Keratinocyte (primary cell): ENCODE data around the gene TMEM208.

ENCODE experiments used
- CTCF ChIP-seq, 3 experiments: IDR thresholded peaks in 1 of 3; conservative IDR thresholded peaks in 1 of 3; optimal IDR thresholded peaks in 1 of 3; 2 replicates in 2 of 3; 3 replicates in 1 of 3; pipeline versions ENCODE3 to v1.5.1; 2011; ENCODE audit warnings: low read length in 3 of 3, mild to moderate bottlenecking in 3 of 3, moderate library complexity in 2 of 3, control low read depth in 1 of 3, inconsistent platforms in 1 of 3; ENCODE audit not compliant: insufficient read depth in 2 of 3; ENCODE audit errors: extremely low read depth in 1 of 3
- EZH2 ChIP-seq: IDR thresholded peaks from one replicate; pipeline ENCODE4 v1.6.1; 2012; ENCODE audit warnings: inconsistent platforms, mild to moderate bottlenecking, low read length, moderate library complexity

DNA sequence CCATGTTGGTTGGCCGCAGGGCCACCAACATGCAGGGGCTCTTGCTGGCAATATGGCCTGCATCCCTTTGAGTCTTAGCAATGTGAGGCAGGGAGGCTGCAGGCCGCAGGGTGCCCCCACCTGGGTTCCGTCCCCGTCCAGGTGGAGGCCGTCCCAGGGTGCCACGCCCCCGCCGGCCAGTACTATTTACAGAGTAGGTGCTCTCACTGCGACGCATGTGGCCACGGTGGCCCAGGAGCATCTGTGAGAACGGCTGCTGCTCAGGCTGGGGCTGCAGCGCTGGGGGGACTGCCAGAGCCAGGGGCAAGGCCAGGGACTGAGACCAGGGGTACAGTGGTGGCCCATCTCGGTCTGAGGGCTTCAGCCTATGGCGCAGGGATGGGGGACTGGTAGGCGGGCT lies 46.8 kb upstream of the TMEM208 start:
- TF ChIP-seq CTCF (optimal IDR thresholded peaks at IDR 0.05 in 1 of 3, IDR thresholded peaks at IDR 0.05 in 1 of 3, conservative IDR thresholded peaks at IDR 0.05 in 1 of 3; ENCODE audit: extremely low read depth in 1 of 3, insufficient read depth in 2 of 3, low read length in 3 of 3) (no peak), EZH2 (no peak)
